ENCODE results near the gene S100A11. TPM values are rescaled to one million over a fixed set of nuclear protein-coding genes. Genes with fewer than 3 reads are reported as not detected.
A peak's percentile ranks its signal among the peaks of the same experiment; 100 is the strongest.

The S100A11 gene
- total RNA-seq, 3 donors from 2014 or later: 88.8 to 230 (median 93.8) TPM

GRCh38 chr1:151989211-151989862, 47.5 kb downstream of the S100A11 start:
- TF ChIP-seq, protein P1, sequence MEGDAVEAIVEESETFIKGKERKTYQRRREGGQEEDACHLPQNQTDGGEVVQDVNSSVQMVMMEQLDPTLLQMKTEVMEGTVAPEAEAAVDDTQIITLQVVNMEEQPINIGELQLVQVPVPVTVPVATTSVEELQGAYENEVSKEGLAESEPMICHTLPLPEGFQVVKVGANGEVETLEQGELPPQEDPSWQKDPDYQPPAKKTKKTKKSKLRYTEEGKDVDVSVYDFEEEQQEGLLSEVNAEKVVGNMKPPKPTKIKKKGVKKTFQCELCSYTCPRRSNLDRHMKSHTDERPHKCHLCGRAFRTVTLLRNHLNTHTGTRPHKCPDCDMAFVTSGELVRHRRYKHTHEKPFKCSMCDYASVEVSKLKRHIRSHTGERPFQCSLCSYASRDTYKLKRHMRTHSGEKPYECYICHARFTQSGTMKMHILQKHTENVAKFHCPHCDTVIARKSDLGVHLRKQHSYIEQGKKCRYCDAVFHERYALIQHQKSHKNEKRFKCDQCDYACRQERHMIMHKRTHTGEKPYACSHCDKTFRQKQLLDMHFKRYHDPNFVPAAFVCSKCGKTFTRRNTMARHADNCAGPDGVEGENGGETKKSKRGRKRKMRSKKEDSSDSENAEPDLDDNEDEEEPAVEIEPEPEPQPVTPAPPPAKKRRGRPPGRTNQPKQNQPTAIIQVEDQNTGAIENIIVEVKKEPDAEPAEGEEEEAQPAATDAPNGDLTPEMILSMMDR (IDR thresholded peaks at IDR 0.05): no peak
- Histone ChIP-seq H3K36me3 (ENCODE audit: low read depth) (no peaks in the 10 kb centered on the region), H3K9me3 (no peaks in the 10 kb centered on the region), H3K4me1 (ENCODE audit: low read depth) (peaks cover 68% of the 10 kb centered on the region), H3K4me3 (no peak overlapping the region)
- ATAC-seq (peak; percentile 40), DNase-seq (peak; percentile 55 to 85 (median 69))
- intact Hi-C loops (cut with DNase I, micrococcal nuclease): no loop called here

DNA sequence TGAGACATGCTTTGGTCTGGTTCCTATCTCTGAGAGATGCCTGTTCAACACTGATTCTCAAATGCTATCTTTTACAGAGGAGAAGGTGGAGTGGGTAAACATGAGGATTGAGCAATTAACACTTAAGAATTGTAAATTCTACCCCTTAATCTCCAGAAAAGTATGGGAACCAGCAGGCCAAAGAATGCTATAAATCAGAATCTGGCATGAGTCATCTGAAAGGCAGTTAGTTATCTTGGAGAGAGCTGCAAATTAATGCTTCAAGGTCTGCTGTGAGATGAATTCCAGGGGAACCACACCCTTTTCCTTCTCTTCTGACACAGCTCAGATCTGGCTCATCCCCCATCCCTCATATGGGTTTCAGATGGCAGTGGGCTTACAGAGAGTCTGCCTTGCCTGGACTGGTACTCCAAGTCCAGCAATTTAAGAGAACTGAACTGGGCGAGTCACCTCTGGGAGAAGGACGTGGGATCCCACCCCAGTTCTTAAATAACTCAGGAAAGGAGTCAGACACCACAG, 48.3 kb downstream of the S100A11 start:
- DNase-seq: no peak
- Histone ChIP-seq H3K36me3 (ENCODE audit: low read depth) (no peaks in the 10 kb centered on the region), H3K4me3 (no peak overlapping the region), H3K9me3 (no peaks in the 10 kb centered on the region), H3K4me1 (ENCODE audit: low read depth) (peaks cover 73% of the 10 kb centered on the region)
- peak; percentile 37 for ATAC-seq
- TF ChIP-seq, protein P1 (IDR thresholded peaks at IDR 0.05): no peak
- intact Hi-C loops (cut with DNase I, micrococcal nuclease): no loop called here

DNA sequence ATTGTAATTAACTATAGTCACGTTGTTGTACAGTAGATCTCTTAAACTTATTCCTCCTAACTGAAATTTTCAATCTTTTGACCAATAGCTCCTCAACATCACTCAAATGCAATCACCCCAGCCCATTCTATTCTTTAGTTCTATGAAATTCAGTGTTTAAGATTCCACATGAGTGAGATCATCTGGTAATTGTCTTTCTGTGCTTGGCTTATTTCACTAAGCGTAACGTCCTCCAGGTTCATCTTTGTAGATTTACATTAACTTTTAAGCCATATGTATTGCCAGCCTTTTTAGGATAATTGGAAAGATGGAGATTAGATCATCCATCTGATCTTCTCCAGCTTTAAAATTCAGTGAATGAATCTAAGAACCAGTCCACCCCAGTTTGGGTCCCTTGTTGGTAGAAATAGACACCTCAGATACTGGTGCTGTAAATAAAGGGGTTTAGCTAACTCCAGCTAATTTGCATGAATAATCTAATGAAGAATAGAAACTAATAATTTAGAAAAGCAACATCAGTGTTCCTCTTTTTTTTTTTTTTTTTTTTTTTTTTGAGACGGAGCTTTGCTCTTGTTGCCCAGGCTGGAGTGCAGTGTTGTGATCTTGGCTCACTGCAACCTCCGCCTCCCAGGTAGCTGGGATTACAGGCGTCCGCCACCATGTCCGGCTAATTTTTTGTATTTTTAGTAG, 50.2 kb downstream of the S100A11 start:
- no peak for ATAC-seq
- no peaks in the 10 kb centered on the region for H3K36me3 ChIP-seq (ENCODE audit: low read depth)
- no peak for DNase-seq
- TF ChIP-seq, protein P1 (IDR thresholded peaks at IDR 0.05): no peak
- intact Hi-C loops (cut with DNase I, micrococcal nuclease): no loop called here
- no peak overlapping the region for H3K4me3 ChIP-seq
- peaks cover 74% of the 10 kb centered on the region for H3K4me1 ChIP-seq (ENCODE audit: low read depth)
- H3K9me3 ChIP-seq: no peaks in the 10 kb centered on the region

- no peak overlapping the region for H3K4me3 ChIP-seq
- H3K4me1 ChIP-seq (ENCODE audit: low read depth): peaks cover 69% of the 10 kb centered on the region
- DNase-seq (no peak), ATAC-seq (no peak)
- intact Hi-C loops (cut with DNase I, micrococcal nuclease): no loop called here
- TF ChIP-seq, protein P1 (IDR thresholded peaks at IDR 0.05): no peak
- H3K36me3 ChIP-seq (ENCODE audit: low read depth): no peaks in the 10 kb centered on the region
- H3K9me3 ChIP-seq: no peaks in the 10 kb centered on the region
Measured at GRCh38 chr1:151985768-151986167, 51.0 kb downstream of the S100A11 start.

GRCh38 chr1:151985270-151985669, 51.5 kb downstream of the S100A11 start:
- Histone ChIP-seq H3K4me3 (no peak overlapping the region), H3K36me3 (ENCODE audit: low read depth) (no peaks in the 10 kb centered on the region), H3K9me3 (no peaks in the 10 kb centered on the region), H3K4me1 (ENCODE audit: low read depth) (peaks cover 69% of the 10 kb centered on the region)
- ATAC-seq (no peak), DNase-seq (no peak)
- TF ChIP-seq, protein P1 (IDR thresholded peaks at IDR 0.05): no peak
- intact Hi-C loops (cut with DNase I, micrococcal nuclease): no loop called here
